ENCODE results near the gene NPFFR1. TPM values are rescaled to one million over a fixed set of nuclear protein-coding genes. Genes with fewer than 3 reads are reported as not detected.

Gene NPFFR1
- total RNA-seq, 1 donor from 2014 or later: not detected

GRCh38 chr10:70212277-70212676 lies 71.5 kb downstream of the NPFFR1 start:
- DNase-seq (ENCODE audit: extremely low spot score in 2 of 2): no peak
- no peaks in the 10 kb centered on the region for H3K27me3 ChIP-seq
- no peaks in the 10 kb centered on the region for H3K4me1 ChIP-seq
- TF ChIP-seq POLR2A (IDR thresholded peaks at IDR 0.05) (no peak), CTCF (IDR thresholded peaks at IDR 0.05) (no peak), POLR2AphosphoS5 (IDR thresholded peaks at IDR 0.05; ENCODE audit: insufficient read depth in 1 of 2, low read depth in 1 of 2) (no peak)
- peaks cover 0 to 54% of the 10 kb centered on the region in 2 donors for H3K36me3 ChIP-seq
- no peak overlapping the region for H3K27ac ChIP-seq
- intact Hi-C loops (cut with DNase I): no loop called here
- no peaks in the 10 kb centered on the region for H3K9me3 ChIP-seq
- H3K4me3 ChIP-seq: no peak overlapping the region

DNA sequence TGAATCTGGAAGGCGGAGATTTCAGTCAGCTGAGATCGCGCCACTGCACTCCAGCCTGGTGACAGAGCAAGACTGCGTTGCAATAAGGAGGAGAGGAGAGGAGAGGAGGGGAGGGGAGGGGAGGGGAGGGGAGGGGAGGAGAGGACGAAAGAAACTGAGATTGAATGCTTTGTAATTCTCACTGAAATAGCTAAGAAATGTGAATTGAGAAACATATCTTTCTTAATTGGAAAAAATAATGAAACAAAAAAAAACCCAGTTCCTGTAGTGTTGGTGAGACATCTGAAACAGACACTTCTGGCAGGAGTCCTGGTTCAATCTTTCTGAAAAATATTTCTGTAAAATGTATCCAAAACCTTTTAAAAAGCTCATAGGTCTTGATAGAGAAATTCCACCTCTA lies 77.0 kb downstream of the NPFFR1 start:
- Histone ChIP-seq H3K4me1 (no peaks in the 10 kb centered on the region), H3K27me3 (no peaks in the 10 kb centered on the region), H3K9me3 (no peaks in the 10 kb centered on the region), H3K4me3 (no peak overlapping the region), H3K36me3 (peaks cover 0 to 56% of the 10 kb centered on the region in 2 donors), H3K27ac (no peak overlapping the region)
- no peak for DNase-seq (ENCODE audit: extremely low spot score in 2 of 2)
- intact Hi-C loops (cut with DNase I): no loop called here
- TF ChIP-seq POLR2A (IDR thresholded peaks at IDR 0.05): no peak
- no peak for TF ChIP-seq POLR2AphosphoS5 (IDR thresholded peaks at IDR 0.05; ENCODE audit: insufficient read depth in 1 of 2, low read depth in 1 of 2)
- no peak for TF ChIP-seq CTCF (IDR thresholded peaks at IDR 0.05)

GRCh38 chr10:70201105-70201504 lies 82.7 kb downstream of the NPFFR1 start:
- Histone ChIP-seq H3K4me3 (no peak overlapping the region), H3K27ac (no peak overlapping the region), H3K9me3 (no peaks in the 10 kb centered on the region), H3K36me3 (peaks cover 0 to 44% of the 10 kb centered on the region in 2 donors), H3K4me1 (no peaks in the 10 kb centered on the region), H3K27me3 (no peaks in the 10 kb centered on the region)
- intact Hi-C loops (cut with DNase I): no loop called here
- TF ChIP-seq CTCF (IDR thresholded peaks at IDR 0.05): no peak
- TF ChIP-seq POLR2AphosphoS5 (IDR thresholded peaks at IDR 0.05; ENCODE audit: insufficient read depth in 1 of 2, low read depth in 1 of 2): no peak
- no peak for TF ChIP-seq POLR2A (IDR thresholded peaks at IDR 0.05)
- DNase-seq (ENCODE audit: extremely low spot score in 2 of 2): no peak

DNA sequence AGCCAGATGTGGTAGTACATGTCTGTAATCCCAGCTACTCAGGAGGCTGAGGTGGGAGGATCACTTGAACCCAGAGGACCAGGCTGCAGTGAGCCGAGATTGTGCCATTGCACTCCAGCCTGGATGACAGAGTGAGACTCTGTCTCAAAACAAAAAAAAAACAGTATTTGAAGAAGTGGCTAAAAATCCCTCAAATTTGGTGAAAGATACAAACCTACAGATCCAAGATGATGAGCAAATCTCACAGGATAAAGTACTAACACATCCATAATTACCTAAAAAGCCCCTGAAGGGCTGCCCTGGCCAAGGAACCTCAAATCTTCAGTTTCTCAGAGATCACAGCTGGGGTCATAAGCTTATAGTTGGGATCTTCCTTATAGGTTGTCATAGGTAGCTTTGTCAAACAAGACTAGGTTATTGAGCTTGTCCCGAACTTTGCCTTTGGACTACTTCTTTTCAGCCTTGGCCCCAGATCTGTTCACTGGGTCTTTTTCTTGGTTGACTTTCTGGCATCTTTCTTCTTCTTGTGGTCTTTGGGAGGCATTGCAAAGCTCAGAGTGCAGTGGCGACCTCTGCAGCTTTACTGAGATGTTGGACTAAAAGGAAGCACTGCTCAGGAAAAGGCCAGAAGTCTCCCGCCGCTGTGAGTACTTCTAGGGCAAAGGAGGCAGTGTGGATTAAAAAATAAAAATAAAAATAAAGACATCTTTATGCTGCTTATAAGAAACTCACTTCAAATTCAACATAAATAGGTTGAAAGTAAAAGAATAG lies 84.9 kb downstream of the NPFFR1 start:
- Histone ChIP-seq H3K4me3 (no peak overlapping the region), H3K4me1 (no peaks in the 10 kb centered on the region), H3K27me3 (no peaks in the 10 kb centered on the region), H3K9me3 (no peaks in the 10 kb centered on the region), H3K27ac (no peak overlapping the region), H3K36me3 (peaks cover 0 to 37% of the 10 kb centered on the region in 2 donors)
- no peak for DNase-seq (ENCODE audit: extremely low spot score in 2 of 2)
- no peak for TF ChIP-seq POLR2AphosphoS5 (IDR thresholded peaks at IDR 0.05; ENCODE audit: insufficient read depth in 1 of 2, low read depth in 1 of 2)
- no peak for TF ChIP-seq CTCF (IDR thresholded peaks at IDR 0.05)
- TF ChIP-seq POLR2A (IDR thresholded peaks at IDR 0.05): no peak
- intact Hi-C loops (cut with DNase I): no loop called here

Small RNAs within 50 kb of the gene (small RNA-seq; reads per million reads assigned to genes)
- gene RPS25P9: not detected

Other genes with a start within 250 kb of the NPFFR1 start
- 15.5 TPM for gene MACROH2A2, start 231.2 kb downstream of the NPFFR1 start, total RNA-seq
- gene AIFM2, start 151.2 kb downstream of the NPFFR1 start, total RNA-seq: 10.6 TPM
- gene TYSND1, start 137.3 kb downstream of the NPFFR1 start, total RNA-seq: 15.7 TPM
- gene SAR1A, start 113.5 kb downstream of the NPFFR1 start, total RNA-seq: 57.9 TPM
- 79.3 TPM for gene PPA1, start 50.6 kb downstream of the NPFFR1 start, total RNA-seq
- gene LRRC20, start 98.6 kb upstream of the NPFFR1 start, total RNA-seq: 10.8 TPM
- 47.4 TPM for gene EIF4EBP2, start 120.1 kb upstream of the NPFFR1 start, total RNA-seq
- gene NODAL, start 157.7 kb upstream of the NPFFR1 start, total RNA-seq: not detected
- 6.9 TPM for gene PALD1, start 194.8 kb upstream of the NPFFR1 start, total RNA-seq